Measurements from ENCODE around the gene CSF3. TPM values are rescaled to one million over a fixed set of nuclear protein-coding genes. Genes with fewer than 3 reads are reported as not detected.

The CSF3 gene
- not detected for total RNA-seq

DNA sequence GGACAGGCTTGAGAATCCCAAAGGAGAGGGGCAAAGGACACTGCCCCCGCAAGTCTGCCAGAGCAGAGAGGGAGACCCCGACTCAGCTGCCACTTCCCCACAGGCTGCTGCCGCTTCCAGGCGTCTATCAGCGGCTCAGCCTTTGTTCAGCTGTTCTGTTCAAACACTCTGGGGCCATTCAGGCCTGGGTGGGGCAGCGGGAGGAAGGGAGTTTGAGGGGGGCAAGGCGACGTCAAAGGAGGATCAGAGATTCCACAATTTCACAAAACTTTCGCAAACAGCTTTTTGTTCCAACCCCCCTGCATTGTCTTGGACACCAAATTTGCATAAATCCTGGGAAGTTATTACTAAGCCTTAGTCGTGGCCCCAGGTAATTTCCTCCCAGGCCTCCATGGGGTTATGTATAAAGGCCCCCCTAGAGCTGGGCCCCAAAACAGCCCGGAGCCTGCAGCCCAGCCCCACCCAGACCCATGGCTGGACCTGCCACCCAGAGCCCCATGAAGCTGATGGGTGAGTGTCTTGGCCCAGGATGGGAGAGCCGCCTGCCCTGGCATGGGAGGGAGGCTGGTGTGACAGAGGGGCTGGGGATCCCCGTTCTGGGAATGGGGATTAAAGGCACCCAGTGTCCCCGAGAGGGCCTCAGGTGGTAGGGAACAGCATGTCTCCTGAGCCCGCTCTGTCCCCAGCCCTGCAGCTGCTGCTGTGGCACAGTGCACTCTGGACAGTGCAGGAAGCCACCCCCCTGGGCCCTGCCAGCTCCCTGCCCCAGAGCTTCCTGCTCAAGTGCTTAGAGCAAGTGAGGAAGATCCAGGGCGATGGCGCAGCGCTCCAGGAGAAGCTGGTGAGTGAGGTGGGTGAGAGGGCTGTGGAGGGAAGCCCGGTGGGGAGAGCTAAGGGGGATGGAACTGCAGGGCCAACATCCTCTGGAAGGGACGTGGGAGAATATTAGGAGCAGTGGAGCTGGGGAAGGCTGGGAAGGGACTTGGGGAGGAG is at the start of gene CSF3:
Gene CSF3, plus strand, starts transcription at position 436 of the 993 bp plus-strand sequence. Its CDS starts 35 bp downstream, at position 471.
- peaks cover 16% of the 10 kb centered on the region for H3K4me1 Mint-ChIP-seq
- H3K27me3 Mint-ChIP-seq: peaks cover 7% of the 10 kb centered on the region
- H3K27ac Mint-ChIP-seq: no peak within 1 kb of the TSS
- H3K9me3 Mint-ChIP-seq: no peaks in the 10 kb centered on the region
- POLR2A ChIA-PET: interaction anchor here (1.1 kb wide), 1 partner anchor 108 kb away, joined by 3 read pairs; no protein-coding TSS in a partner anchor
- H3K4me3 Mint-ChIP-seq: no peak within 1 kb of the TSS
- DNase-seq (no peak), ATAC-seq (ENCODE audit: low read depth) (no peak)
- peaks cover 2% of the 10 kb centered on the region for H3K36me3 Mint-ChIP-seq

DNA sequence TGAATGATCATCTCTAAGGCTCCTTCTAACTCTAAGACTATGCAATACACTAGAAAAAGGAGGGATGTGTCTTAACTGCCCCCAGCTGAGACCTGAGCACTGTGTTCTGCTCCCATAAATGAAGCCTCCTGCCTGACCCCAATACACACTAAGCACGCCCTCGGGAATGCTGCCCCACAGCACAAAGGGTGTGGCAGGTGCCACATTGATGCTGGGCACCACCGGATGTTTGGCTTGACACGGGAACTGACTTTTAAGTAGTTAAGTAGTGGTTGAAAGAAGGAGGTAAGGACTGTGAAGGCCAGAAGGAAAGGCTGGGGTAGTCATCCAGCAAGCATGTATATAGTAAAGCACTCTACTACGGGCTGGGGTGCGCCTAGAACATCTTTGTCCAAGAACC is 48.5 kb upstream of the CSF3 start:
- DNase-seq (no peak), ATAC-seq (ENCODE audit: low read depth) (no peak)
- POLR2A ChIA-PET: interaction anchor here (1.2 kb wide), 1 partner anchor 13 kb away, joined by 4 read pairs; the partner anchor contains the start of gene PSMD3
- no peak overlapping the region for H3K4me3 Mint-ChIP-seq
- H3K9me3 Mint-ChIP-seq: no peaks in the 10 kb centered on the region
- peaks cover 10% of the 10 kb centered on the region for H3K4me1 Mint-ChIP-seq
- H3K36me3 Mint-ChIP-seq: no peaks in the 10 kb centered on the region
- H3K27me3 Mint-ChIP-seq: peaks cover 26% of the 10 kb centered on the region
- no peak overlapping the region for H3K27ac Mint-ChIP-seq

- POLR2A ChIA-PET: interaction anchor here (0.5 to 0.7 kb wide), 3 partner anchors 11 to 55 kb away, joined by 3 to 5 read pairs (median 4); no protein-coding TSS in a partner anchor
- Mint-ChIP-seq H3K4me3 (no peak overlapping the region), H3K9me3 (no peaks in the 10 kb centered on the region), H3K27ac (no peak overlapping the region), H3K4me1 (peaks cover 6% of the 10 kb centered on the region), H3K36me3 (no peaks in the 10 kb centered on the region), H3K27me3 (peaks cover 37% of the 10 kb centered on the region)
- ATAC-seq (ENCODE audit: low read depth) (no peak), DNase-seq (no peak)
Observed at GRCh38 chr17:39968761-39969160, 46.5 kb upstream of the CSF3 start.

- peaks cover 36% of the 10 kb centered on the region for H3K27me3 Mint-ChIP-seq
- DNase-seq (no peak), ATAC-seq (ENCODE audit: low read depth) (no peak)
- no peaks in the 10 kb centered on the region for H3K9me3 Mint-ChIP-seq
- H3K4me1 Mint-ChIP-seq: peaks cover 3% of the 10 kb centered on the region
- no peaks in the 10 kb centered on the region for H3K36me3 Mint-ChIP-seq
- H3K27ac Mint-ChIP-seq: no peak overlapping the region
- POLR2A ChIA-PET: interaction anchor here (0.5 to 0.7 kb wide), 2 partner anchors 39 to 56 kb away, joined by 4 to 5 read pairs; no protein-coding TSS in a partner anchor
- H3K4me3 Mint-ChIP-seq: no peak overlapping the region
Observed at GRCh38 chr17:39969375-39969774, 45.9 kb upstream of the CSF3 start.

DNA sequence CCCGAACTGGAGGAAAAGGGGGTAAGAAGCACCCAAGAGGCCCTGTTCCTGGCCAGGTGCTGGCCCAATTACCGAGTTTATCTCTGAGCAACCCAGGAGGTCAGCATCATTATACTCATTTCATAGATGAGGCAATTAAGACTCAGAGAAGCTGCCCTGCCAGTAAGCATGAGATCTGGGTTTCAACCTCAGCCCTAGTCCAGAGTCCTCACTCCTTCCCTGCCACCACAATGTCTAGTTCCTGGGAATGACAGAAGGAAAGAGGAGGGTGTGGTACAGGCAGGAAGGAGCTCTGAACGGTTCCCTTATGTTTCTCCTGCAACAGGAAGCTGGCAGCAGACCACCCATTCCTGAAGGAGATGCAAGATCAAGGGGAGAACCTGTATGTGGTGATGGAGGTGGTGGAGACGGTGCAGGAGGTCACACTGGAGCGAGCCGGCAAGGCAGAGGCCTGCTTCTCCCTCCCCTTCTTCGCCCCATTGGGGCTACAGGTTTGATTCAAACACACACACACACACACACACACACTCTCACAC is 45.0 kb upstream of the CSF3 start:
- no peaks in the 10 kb centered on the region for H3K9me3 Mint-ChIP-seq

GRCh38 chr17:39971076-39971603 is 44.1 kb upstream of the CSF3 start:
- peaks cover 43% of the 10 kb centered on the region for H3K27me3 Mint-ChIP-seq
- no peaks in the 10 kb centered on the region for H3K9me3 Mint-ChIP-seq
- POLR2A ChIA-PET: no interaction called here
- H3K27ac Mint-ChIP-seq: no peak overlapping the region
- no peak overlapping the region for H3K4me3 Mint-ChIP-seq
- H3K36me3 Mint-ChIP-seq: no peaks in the 10 kb centered on the region
- DNase-seq: no peak
- peaks cover 3% of the 10 kb centered on the region for H3K4me1 Mint-ChIP-seq
- no peak for ATAC-seq (ENCODE audit: low read depth)

More for the DNA sequence above, 45.0 kb upstream of the CSF3 start:
- ATAC-seq (ENCODE audit: low read depth): no peak
- no peak for DNase-seq
- H3K27ac Mint-ChIP-seq: no peak overlapping the region
- H3K4me1 Mint-ChIP-seq: peaks cover 3% of the 10 kb centered on the region
- no peaks in the 10 kb centered on the region for H3K36me3 Mint-ChIP-seq
- no peak overlapping the region for H3K4me3 Mint-ChIP-seq
- POLR2A ChIA-PET: no interaction called here
- H3K27me3 Mint-ChIP-seq: peaks cover 40% of the 10 kb centered on the region

DNA sequence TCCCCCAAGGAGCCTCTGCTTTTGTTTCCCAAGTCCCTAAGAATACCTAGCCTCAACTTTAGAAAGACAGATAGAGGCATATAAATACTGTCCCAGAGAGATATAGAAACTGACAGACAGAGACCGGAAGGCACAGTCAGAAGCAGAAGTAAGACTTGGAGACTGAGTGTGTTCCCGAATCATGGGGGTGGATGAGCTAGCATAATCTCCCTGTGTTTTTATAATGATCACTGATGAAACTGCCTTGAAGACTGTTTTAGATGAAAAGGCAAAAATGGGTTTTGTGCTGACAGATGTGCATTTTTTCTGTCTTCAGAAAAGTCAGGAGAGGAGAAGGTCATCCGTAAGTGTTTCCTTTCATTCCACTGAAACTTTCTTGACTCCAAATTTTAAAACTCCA is 43.0 kb upstream of the CSF3 start:
- Mint-ChIP-seq H3K27ac (no peak overlapping the region), H3K9me3 (no peaks in the 10 kb centered on the region), H3K4me1 (peaks cover 3% of the 10 kb centered on the region), H3K4me3 (no peak overlapping the region), H3K36me3 (no peaks in the 10 kb centered on the region), H3K27me3 (peaks cover 51% of the 10 kb centered on the region)
- ATAC-seq (ENCODE audit: low read depth): no peak
- POLR2A ChIA-PET: no interaction called here
- DNase-seq: no peak

- Mint-ChIP-seq H3K4me3 (no peak overlapping the region), H3K4me1 (peaks cover 3% of the 10 kb centered on the region), H3K9me3 (no peaks in the 10 kb centered on the region), H3K27ac (no peak overlapping the region), H3K27me3 (peaks cover 56% of the 10 kb centered on the region), H3K36me3 (no peaks in the 10 kb centered on the region)
- DNase-seq (no peak), ATAC-seq (ENCODE audit: low read depth) (no peak)
- POLR2A ChIA-PET: no interaction called here
Observed at GRCh38 chr17:39973496-39973895, 41.7 kb upstream of the CSF3 start.

DNA sequence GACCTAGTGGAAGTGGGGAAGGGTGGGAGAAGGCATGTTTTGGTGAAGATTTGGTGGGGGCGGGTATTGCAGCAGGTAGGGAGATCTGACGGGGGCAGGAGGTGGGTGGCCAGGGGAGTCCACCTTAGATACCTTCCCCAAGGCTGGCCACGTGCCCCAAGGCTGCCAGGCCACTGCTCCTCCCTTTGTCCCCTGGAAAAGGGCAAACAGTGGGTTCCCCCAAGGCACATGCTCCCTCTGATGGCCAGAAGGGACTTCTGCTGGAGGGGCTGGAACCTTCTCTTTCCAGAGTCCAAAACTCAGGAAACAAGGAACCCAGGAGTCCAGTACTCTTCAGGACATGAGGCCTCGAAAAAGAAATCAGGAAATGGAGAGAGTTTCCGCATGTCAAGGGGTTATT is 40.8 kb upstream of the CSF3 start:
- H3K36me3 Mint-ChIP-seq: no peaks in the 10 kb centered on the region
- no peak overlapping the region for H3K4me3 Mint-ChIP-seq
- POLR2A ChIA-PET: no interaction called here
- DNase-seq (no peak), ATAC-seq (ENCODE audit: low read depth) (no peak)
- no peak overlapping the region for H3K27ac Mint-ChIP-seq
- peaks cover 57% of the 10 kb centered on the region for H3K27me3 Mint-ChIP-seq
- peaks cover 6% of the 10 kb centered on the region for H3K4me1 Mint-ChIP-seq
- no peaks in the 10 kb centered on the region for H3K9me3 Mint-ChIP-seq

GRCh38 chr17:39975801-39976200 is 39.4 kb upstream of the CSF3 start:
- Mint-ChIP-seq H3K9me3 (no peaks in the 10 kb centered on the region), H3K27ac (no peak overlapping the region), H3K36me3 (no peaks in the 10 kb centered on the region), H3K4me3 (no peak overlapping the region), H3K27me3 (peaks cover 46% of the 10 kb centered on the region), H3K4me1 (peaks cover 15% of the 10 kb centered on the region)
- no peak for ATAC-seq (ENCODE audit: low read depth)
- POLR2A ChIA-PET: no interaction called here
- DNase-seq: no peak

- peaks cover 28% of the 10 kb centered on the region for H3K27me3 Mint-ChIP-seq
- H3K9me3 Mint-ChIP-seq: no peaks in the 10 kb centered on the region
- peaks cover 27% of the 10 kb centered on the region for H3K4me1 Mint-ChIP-seq
- DNase-seq: no peak
- POLR2A ChIA-PET: interaction anchor here (1.1 to 2.7 kb wide), 9 partner anchors 12 to 249 kb away, joined by 3 to 23 read pairs (median 5); partner anchors contain the start of genes LRRC3C, MIEN1 and ORMDL3
- H3K36me3 Mint-ChIP-seq: peaks cover under 1% of the 10 kb centered on the region
- ATAC-seq (ENCODE audit: low read depth): no peak
- peak overlapping the region; percentile 16 for H3K4me3 Mint-ChIP-seq
- H3K27ac Mint-ChIP-seq: peak overlapping the region; percentile 11
Observed at GRCh38 chr17:39979016-39979670, 36.1 kb upstream of the CSF3 start.

GRCh38 chr17:39979893-39980350 is 35.3 kb upstream of the CSF3 start:
- H3K9me3 Mint-ChIP-seq: no peaks in the 10 kb centered on the region
- H3K36me3 Mint-ChIP-seq: peaks cover 3% of the 10 kb centered on the region
- DNase-seq: no peak
- peak overlapping the region; percentile 97 for H3K4me3 Mint-ChIP-seq
- peaks cover 27% of the 10 kb centered on the region for H3K4me1 Mint-ChIP-seq
- POLR2A ChIA-PET: interaction anchor here (0.6 to 2.7 kb wide), 28 partner anchors 11 to 518 kb away, joined by 3 to 23 read pairs (median 4); partner anchors contain the start of genes CDK12, IKZF3, LRRC3C and MIEN1
- peaks cover 22% of the 10 kb centered on the region for H3K27me3 Mint-ChIP-seq
- H3K27ac Mint-ChIP-seq: peak overlapping the region; percentile 94
- ATAC-seq (ENCODE audit: low read depth): peak; percentile 6
